Activated CD4-positive, alpha-beta T cell treated with anti-CD3 and anti-CD28 coated beads, Interleukin-2, amount 50 U/mL, for 24 hours (primary cell): ENCODE data around the gene NSG2.

Experiments
- DNase-seq, 2 donors: peaks; one replicate each; pipeline ENCODE4 v3.0.0-alpha.2; 2020; ENCODE audit warnings: low read depth in 1 of 2, low spot score in 1 of 2

The NSG2 gene

GRCh38 chr5:174058433-174059122, 13.1 kb downstream of the NSG2 start:
- DNase-seq = no peak

GRCh38 chr5:174059247-174059646, 13.7 kb downstream of the NSG2 start:
- no peak for DNase-seq

GRCh38 chr5:174063082-174063756, 17.7 kb downstream of the NSG2 start:
- DNase-seq = no peak

GRCh38 chr5:174064171-174064570, 18.7 kb downstream of the NSG2 start:
- no peak for DNase-seq

- DNase-seq = no peak
These were observed 20.2 kb downstream of the NSG2 start for GRCh38 chr5:174065528-174066197.

GRCh38 chr5:174067499-174067898, 22.0 kb downstream of the NSG2 start:
- DNase-seq = no peak

GRCh38 chr5:174071484-174071883, 26.0 kb downstream of the NSG2 start:
- no peak for DNase-seq

- no peak for DNase-seq
These were observed 27.7 kb downstream of the NSG2 start for GRCh38 chr5:174073122-174073660.

GRCh38 chr5:174074369-174074768, 28.9 kb downstream of the NSG2 start:
- DNase-seq = no peak

GRCh38 chr5:174078416-174078815, 32.9 kb downstream of the NSG2 start:
- DNase-seq = no peak

- no peak for DNase-seq
These were observed 36.8 kb downstream of the NSG2 start for GRCh38 chr5:174082286-174082685.

GRCh38 chr5:174083056-174083827, 37.7 kb downstream of the NSG2 start:
- DNase-seq = no peak

GRCh38 chr5:174084691-174085154, 39.2 kb downstream of the NSG2 start:
- DNase-seq = no peak

GRCh38 chr5:174086751-174087150, 41.2 kb downstream of the NSG2 start:
- DNase-seq = no peak

GRCh38 chr5:174087783-174088182, 42.3 kb downstream of the NSG2 start:
- no peak for DNase-seq

GRCh38 chr5:174090129-174090528, 44.6 kb downstream of the NSG2 start:
- DNase-seq = no peak

GRCh38 chr5:174093123-174093522, 47.6 kb downstream of the NSG2 start:
- DNase-seq = no peak

GRCh38 chr5:174094857-174095606, 49.5 kb downstream of the NSG2 start:
- no peak for DNase-seq

GRCh38 chr5:174096619-174097018, 51.1 kb downstream of the NSG2 start:
- no peak for DNase-seq

GRCh38 chr5:174097486-174098185, 52.1 kb downstream of the NSG2 start:
- DNase-seq = no peak
